Erythroblast (primary cell): ENCODE measurements around the gene TGIF2.

Source experiments
- GATA1 ChIP-seq: IDR thresholded peaks from 2 replicates; pipeline ENCODE4 v1.6.1; 2011; ENCODE audit warnings: low read depth, mild to moderate bottlenecking, control low read depth, low read length, moderate library complexity
- POLR2A ChIP-seq: IDR thresholded peaks from 2 replicates; pipeline ENCODE4 v1.6.1; 2011; ENCODE audit warnings: mild to moderate bottlenecking, low read length

DNA sequence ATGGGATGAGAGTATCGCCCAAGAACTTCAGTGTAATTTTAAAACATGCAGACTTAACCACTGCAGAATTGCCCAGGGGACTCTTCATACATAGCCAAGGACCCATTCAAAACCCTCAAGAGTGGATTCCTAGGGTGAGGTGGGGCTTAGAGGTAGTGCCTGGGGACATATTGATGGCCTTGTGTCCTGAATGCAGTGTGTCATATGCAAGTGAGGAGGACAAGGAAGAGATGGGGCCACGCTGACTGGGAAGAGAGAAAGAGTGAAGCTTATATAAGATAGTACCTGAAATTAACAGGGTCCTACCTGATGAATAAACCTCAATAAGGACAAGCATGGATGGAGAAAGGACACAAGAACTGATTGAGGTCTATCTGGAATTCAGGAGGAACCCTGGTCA, 18.1 kb upstream of the TGIF2 start:
- no peak for TF ChIP-seq POLR2A
- TF ChIP-seq GATA1 = no peak
